Measurements from ENCODE around the gene MLEC. TPM values are rescaled to one million over a fixed set of nuclear protein-coding genes. Genes with fewer than 3 reads are reported as not detected.
A peak's percentile ranks its signal among the peaks of the same experiment; 100 is the strongest.
"Not testable (repeated sequence)": the region's sequence is repeated elsewhere in the genome, so short reads cannot be mapped to it uniquely, and the experiment has no call there.

MLEC gene
- total RNA-seq, 1 donor from 2014 or later = 172 TPM

GRCh38 chr12:120663741-120664140 is 23.2 kb upstream of the MLEC start:
- H3K27ac Mint-ChIP-seq = no peak overlapping the region
- no peaks in the 10 kb centered on the region for H3K4me1 Mint-ChIP-seq (ENCODE audit: unreplicated experiment)
- no peak for DNase-seq (ENCODE audit: extremely low spot score, unreplicated experiment)
- TF ChIP-seq CTCF (conservative IDR thresholded peaks at IDR 0.05) = no peak
- no peak overlapping the region for H3K4me3 Mint-ChIP-seq
- H3K36me3 Mint-ChIP-seq = no peaks in the 10 kb centered on the region
- peaks cover 4% of the 10 kb centered on the region for H3K27me3 Mint-ChIP-seq
- H3K9me3 Mint-ChIP-seq = no peaks in the 10 kb centered on the region

DNA sequence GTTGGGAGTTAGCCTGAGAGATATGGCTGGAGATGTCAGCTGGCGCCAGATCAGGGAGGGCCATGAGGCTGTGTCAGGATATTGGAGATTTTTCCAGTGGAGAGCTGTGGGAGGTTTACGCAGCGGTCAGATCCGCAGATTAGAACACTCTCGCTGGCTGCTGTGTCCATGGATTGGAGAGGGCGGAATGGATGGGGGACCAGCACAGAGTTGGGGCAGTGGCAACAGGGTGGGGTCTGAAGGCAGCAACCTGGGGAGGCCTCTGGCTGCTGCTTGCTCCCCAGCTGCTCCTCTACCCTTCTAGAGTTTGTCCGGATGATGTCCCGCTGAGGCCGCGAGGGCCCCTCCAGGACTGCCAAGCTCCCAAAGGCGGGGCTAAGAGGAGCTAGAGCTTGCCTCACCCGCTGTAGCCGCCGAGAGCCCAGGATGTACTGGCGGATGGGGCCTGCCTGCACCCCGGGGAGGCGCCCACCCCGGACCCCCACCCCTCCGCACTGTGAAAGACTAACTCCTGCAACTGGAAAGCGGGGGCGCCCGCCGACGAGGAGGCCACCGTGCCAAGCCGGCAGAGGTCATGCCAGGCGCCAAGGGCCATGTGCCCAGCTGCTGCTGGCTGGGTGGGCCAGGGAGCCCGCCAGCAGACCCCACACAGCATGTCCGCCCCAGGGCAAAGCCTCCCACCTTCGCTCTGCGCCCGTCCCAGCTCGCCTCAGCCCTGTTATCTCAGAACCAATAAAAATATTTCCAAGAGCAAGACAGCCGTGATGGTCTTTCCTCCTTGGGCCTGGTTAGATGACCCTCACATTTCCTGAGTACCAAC is 20.2 kb upstream of the MLEC start:
- peaks cover 7% of the 10 kb centered on the region for H3K4me1 Mint-ChIP-seq (ENCODE audit: unreplicated experiment)
- no peaks in the 10 kb centered on the region for H3K9me3 Mint-ChIP-seq
- no peak for TF ChIP-seq CTCF (conservative IDR thresholded peaks at IDR 0.05)
- DNase-seq (ENCODE audit: extremely low spot score, unreplicated experiment) = no peak
- peaks cover 4% of the 10 kb centered on the region for H3K27me3 Mint-ChIP-seq
- H3K27ac Mint-ChIP-seq = no peak overlapping the region
- no peak overlapping the region for H3K4me3 Mint-ChIP-seq
- H3K36me3 Mint-ChIP-seq = no peaks in the 10 kb centered on the region

- TF ChIP-seq CTCF (conservative IDR thresholded peaks at IDR 0.05) = no peak
- peaks cover 7% of the 10 kb centered on the region for H3K4me1 Mint-ChIP-seq (ENCODE audit: unreplicated experiment)
- no peak for DNase-seq (ENCODE audit: extremely low spot score, unreplicated experiment)
- H3K27ac Mint-ChIP-seq = peak overlapping the region; percentile 32
- no peak overlapping the region for H3K4me3 Mint-ChIP-seq
- peaks cover 4% of the 10 kb centered on the region for H3K27me3 Mint-ChIP-seq
- H3K9me3 Mint-ChIP-seq = no peaks in the 10 kb centered on the region
- H3K36me3 Mint-ChIP-seq = no peaks in the 10 kb centered on the region
Measured at GRCh38 chr12:120668091-120668867, 18.7 kb upstream of the MLEC start.

GRCh38 chr12:120668868-120669840 is 17.8 kb upstream of the MLEC start:
- no peak overlapping the region for H3K4me3 Mint-ChIP-seq

DNA sequence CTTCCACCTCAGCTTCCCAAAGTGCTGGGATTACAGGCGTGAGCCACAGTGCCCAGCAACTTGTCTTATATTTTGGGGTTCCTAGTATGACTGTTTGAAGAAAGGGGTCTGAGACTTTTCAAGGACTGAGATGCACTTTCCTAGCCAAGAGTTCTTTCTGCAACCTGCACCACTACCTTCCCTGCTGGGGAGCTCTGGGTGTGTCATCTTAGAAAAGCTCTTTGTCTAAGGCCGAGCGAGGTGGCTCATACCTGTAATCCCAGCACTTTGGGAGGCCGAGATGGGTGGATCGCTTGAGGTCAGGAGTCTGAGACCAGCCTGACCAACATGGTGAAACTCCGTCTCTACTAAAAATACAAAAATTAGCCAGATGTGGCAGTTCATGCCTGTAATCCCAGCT is 16.7 kb upstream of the MLEC start:
- not testable (repeated sequence) for H3K4me3 Mint-ChIP-seq; DNase-seq (ENCODE audit: extremely low spot score, unreplicated experiment)

More at GRCh38 chr12:120668868-120669840, 17.8 kb upstream of the MLEC start:
- TF ChIP-seq CTCF (conservative IDR thresholded peaks at IDR 0.05) = no peak
- H3K27ac Mint-ChIP-seq = peak overlapping the region; percentile 61
- H3K27me3 Mint-ChIP-seq = peaks cover 4% of the 10 kb centered on the region
- H3K36me3 Mint-ChIP-seq = no peaks in the 10 kb centered on the region
- peaks cover 7% of the 10 kb centered on the region for H3K4me1 Mint-ChIP-seq (ENCODE audit: unreplicated experiment)
- no peak for DNase-seq (ENCODE audit: extremely low spot score, unreplicated experiment)
- H3K9me3 Mint-ChIP-seq = no peaks in the 10 kb centered on the region

More for the DNA sequence above, 16.7 kb upstream of the MLEC start:
- H3K9me3 Mint-ChIP-seq; H3K27me3 Mint-ChIP-seq; H3K4me1 Mint-ChIP-seq (ENCODE audit: unreplicated experiment); H3K27ac Mint-ChIP-seq; H3K36me3 Mint-ChIP-seq: not testable (repeated sequence)
